HepG2 (cell line): ENCODE results near the gene SYS1. TPM values are rescaled to one million over a fixed set of nuclear protein-coding genes. Genes with fewer than 3 reads are reported as not detected.

Experiments used
- HDAC2 ChIP-seq: sonication (generic); formaldehyde crosslinking; IDR thresholded peaks from 2 replicates; pipeline ENCODE4 v1.4.0; 2020; ENCODE audit warnings: missing genetic modification reagents
- ISL2 ChIP-seq: sonication (generic); formaldehyde crosslinking; IDR thresholded peaks from 2 replicates; pipeline ENCODE4 v1.5.0; 2020; ENCODE audit warnings: missing genetic modification reagents
- KLF13 ChIP-seq: sonication (generic); formaldehyde crosslinking; IDR thresholded peaks from 2 replicates; pipeline ENCODE4 v1.4.0; 2020; ENCODE audit warnings: mild to moderate bottlenecking, missing genetic modification reagents
- SALL1 ChIP-seq: sonication (generic); formaldehyde crosslinking; IDR thresholded peaks from 2 replicates; pipeline ENCODE4 v1.8.0; 2022; ENCODE audit warnings: mild to moderate bottlenecking, missing genetic modification reagents
- ZBTB21 ChIP-seq: sonication (generic); formaldehyde crosslinking; IDR thresholded peaks from 2 replicates; pipeline ENCODE4 v1.4.0; 2020; ENCODE audit warnings: missing genetic modification reagents
- ZBTB7B ChIP-seq: sonication (generic); formaldehyde crosslinking; IDR thresholded peaks from 2 replicates; pipeline ENCODE4 v1.4.0; 2020; ENCODE audit warnings: missing genetic modification reagents
- ZNF446 ChIP-seq: sonication (generic); formaldehyde crosslinking; IDR thresholded peaks from 2 replicates; pipeline ENCODE4 v1.5.0; 2020; ENCODE audit warnings: mild to moderate bottlenecking, missing genetic modification reagents
- ZNF607 ChIP-seq: sonication (generic); formaldehyde crosslinking; IDR thresholded peaks from 2 replicates; pipeline ENCODE4 v1.5.1; 2020; ENCODE audit warnings: missing genetic modification reagents, mild to moderate bottlenecking, borderline replicate concordance
- ZNF777 ChIP-seq: sonication (generic); formaldehyde crosslinking; IDR thresholded peaks from 2 replicates; pipeline ENCODE4 v1.4.0; 2020; ENCODE audit warnings: missing genetic modification reagents
- polyA plus RNA-seq, 8 experiments: library from polyadenylated mRNA; depleted of rRNA in 3 of 8; stranded (reverse) in 7 of 8; unstranded in 1 of 8; fragments of >200 nt; fragmentation: Illumina TruSeq in 4 of 8; extraction: Trizol in 4 of 8; gene quantifications; 2 replicates each; pipeline versions ENCODE4 v1.2.1 to v1.2.3, GENCODE V29; 2011 to 2016; ENCODE audit warnings: low read depth in 4 of 8, missing spikeins in 1 of 8, mixed read lengths in 1 of 8; ENCODE audit not compliant: insufficient read depth in 1 of 8
- total RNA-seq, 5 experiments: library from RNA; depleted of rRNA; stranded (reverse); fragments of >200 nt; fragmentation: Illumina TruSeq; extraction: Trizol; gene quantifications; 2 replicates each; pipeline ENCODE4 v1.2.3, GENCODE V29; 2016; ENCODE audit warnings: low read depth in 1 of 5
- TF ChIP-seq, protein P1 (sequence below): sonication (generic); formaldehyde crosslinking; IDR thresholded peaks from 2 replicates; pipeline ENCODE4 v1.4.0; 2020; ENCODE audit warnings: missing genetic modification reagents
- TF ChIP-seq, protein P2 (sequence below): sonication (generic); formaldehyde crosslinking; IDR thresholded peaks from 2 replicates; pipeline ENCODE4 v1.5.0; 2020; ENCODE audit warnings: missing genetic modification reagents
- TF ChIP-seq, protein P3 (sequence below): sonication (generic); formaldehyde crosslinking; IDR thresholded peaks from 2 replicates; pipeline ENCODE4 v1.8.1; 2022; ENCODE audit warnings: low read depth, mild to moderate bottlenecking, missing genetic modification reagents
- TF ChIP-seq, protein P4 (sequence below): fragments of 450-650 bp; IDR thresholded peaks from 2 replicates; pipeline ENCODE4 v1.6.1; 2016
- TF ChIP-seq, protein P5 (sequence below): sonication (generic); formaldehyde crosslinking; conservative IDR thresholded peaks from 2 replicates; pipeline ENCODE4 v1.5.0; 2020; ENCODE audit warnings: missing genetic modification reagents
- TF ChIP-seq, protein P6 (sequence below): sonication (generic); formaldehyde crosslinking; IDR thresholded peaks from 2 replicates; pipeline ENCODE4 v1.4.0; 2020; ENCODE audit warnings: missing genetic modification reagents

SYS1 gene
- total and polyA plus RNA-seq, 2 of the 13 experiments (the other 11 are each of a cell fraction or from before 2014, with no cell fraction given): 38.3 to 65.6 TPM

DNA sequence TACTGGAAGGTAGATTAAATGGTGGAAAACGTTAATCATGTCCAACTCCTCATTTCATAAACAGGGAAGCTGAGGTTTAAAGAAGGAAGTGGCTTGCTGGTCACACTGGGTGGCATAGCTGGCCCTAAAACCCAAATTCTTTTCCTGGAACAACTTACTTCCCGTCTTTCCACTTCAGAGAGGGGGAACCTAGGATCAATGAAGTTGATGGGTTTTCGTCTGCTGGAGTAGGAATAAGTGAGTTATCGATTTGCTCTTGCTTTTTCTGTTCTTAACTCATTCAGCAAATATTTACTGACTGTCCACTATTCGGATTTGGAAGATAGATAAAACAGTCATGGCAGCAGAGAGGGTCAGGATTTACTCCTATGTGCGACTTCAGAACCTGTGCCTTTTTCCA is 1.2 kb upstream of the SYS1 start (continued):
- TF ChIP-seq, protein P1, sequence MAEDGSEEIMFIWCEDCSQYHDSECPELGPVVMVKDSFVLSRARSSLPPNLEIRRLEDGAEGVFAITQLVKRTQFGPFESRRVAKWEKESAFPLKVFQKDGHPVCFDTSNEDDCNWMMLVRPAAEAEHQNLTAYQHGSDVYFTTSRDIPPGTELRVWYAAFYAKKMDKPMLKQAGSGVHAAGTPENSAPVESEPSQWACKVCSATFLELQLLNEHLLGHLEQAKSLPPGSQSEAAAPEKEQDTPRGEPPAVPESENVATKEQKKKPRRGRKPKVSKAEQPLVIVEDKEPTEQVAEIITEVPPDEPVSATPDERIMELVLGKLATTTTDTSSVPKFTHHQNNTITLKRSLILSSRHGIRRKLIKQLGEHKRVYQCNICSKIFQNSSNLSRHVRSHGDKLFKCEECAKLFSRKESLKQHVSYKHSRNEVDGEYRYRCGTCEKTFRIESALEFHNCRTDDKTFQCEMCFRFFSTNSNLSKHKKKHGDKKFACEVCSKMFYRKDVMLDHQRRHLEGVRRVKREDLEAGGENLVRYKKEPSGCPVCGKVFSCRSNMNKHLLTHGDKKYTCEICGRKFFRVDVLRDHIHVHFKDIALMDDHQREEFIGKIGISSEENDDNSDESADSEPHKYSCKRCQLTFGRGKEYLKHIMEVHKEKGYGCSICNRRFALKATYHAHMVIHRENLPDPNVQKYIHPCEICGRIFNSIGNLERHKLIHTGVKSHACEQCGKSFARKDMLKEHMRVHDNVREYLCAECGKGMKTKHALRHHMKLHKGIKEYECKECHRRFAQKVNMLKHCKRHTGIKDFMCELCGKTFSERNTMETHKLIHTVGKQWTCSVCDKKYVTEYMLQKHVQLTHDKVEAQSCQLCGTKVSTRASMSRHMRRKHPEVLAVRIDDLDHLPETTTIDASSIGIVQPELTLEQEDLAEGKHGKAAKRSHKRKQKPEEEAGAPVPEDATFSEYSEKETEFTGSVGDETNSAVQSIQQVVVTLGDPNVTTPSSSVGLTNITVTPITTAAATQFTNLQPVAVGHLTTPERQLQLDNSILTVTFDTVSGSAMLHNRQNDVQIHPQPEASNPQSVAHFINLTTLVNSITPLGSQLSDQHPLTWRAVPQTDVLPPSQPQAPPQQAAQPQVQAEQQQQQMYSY (CRISPR knock-in tag): no peak
- TF ChIP-seq ZBTB7B (CRISPR knock-in tag) (peak; percentile 47; the same call in 1 of the 2 replicates), ISL2 (CRISPR knock-in tag) (0 out of 2 replicates have a peak, but pooled peaks have one; percentile 15), ZNF446 (CRISPR knock-in tag) (0 out of 2 replicates have a peak, but pooled peaks have one; percentile 16), ZNF607 (0 out of 2 replicates have a peak, but pooled peaks have one; percentile 21), SALL1 (CRISPR knock-in tag) (no peak; the same call in 1 of the 2 replicates), ZNF777 (CRISPR knock-in tag) (no peak), ZBTB21 (CRISPR knock-in tag) (no peak), KLF13 (CRISPR knock-in tag) (no peak), HDAC2 (CRISPR knock-in tag) (0 out of 2 replicates have a peak, but pooled peaks have one; percentile 36)
- TF ChIP-seq, protein P2, sequence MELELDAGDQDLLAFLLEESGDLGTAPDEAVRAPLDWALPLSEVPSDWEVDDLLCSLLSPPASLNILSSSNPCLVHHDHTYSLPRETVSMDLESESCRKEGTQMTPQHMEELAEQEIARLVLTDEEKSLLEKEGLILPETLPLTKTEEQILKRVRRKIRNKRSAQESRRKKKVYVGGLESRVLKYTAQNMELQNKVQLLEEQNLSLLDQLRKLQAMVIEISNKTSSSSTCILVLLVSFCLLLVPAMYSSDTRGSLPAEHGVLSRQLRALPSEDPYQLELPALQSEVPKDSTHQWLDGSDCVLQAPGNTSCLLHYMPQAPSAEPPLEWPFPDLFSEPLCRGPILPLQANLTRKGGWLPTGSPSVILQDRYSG (CRISPR knock-in tag): no peak
- TF ChIP-seq, protein P3, sequence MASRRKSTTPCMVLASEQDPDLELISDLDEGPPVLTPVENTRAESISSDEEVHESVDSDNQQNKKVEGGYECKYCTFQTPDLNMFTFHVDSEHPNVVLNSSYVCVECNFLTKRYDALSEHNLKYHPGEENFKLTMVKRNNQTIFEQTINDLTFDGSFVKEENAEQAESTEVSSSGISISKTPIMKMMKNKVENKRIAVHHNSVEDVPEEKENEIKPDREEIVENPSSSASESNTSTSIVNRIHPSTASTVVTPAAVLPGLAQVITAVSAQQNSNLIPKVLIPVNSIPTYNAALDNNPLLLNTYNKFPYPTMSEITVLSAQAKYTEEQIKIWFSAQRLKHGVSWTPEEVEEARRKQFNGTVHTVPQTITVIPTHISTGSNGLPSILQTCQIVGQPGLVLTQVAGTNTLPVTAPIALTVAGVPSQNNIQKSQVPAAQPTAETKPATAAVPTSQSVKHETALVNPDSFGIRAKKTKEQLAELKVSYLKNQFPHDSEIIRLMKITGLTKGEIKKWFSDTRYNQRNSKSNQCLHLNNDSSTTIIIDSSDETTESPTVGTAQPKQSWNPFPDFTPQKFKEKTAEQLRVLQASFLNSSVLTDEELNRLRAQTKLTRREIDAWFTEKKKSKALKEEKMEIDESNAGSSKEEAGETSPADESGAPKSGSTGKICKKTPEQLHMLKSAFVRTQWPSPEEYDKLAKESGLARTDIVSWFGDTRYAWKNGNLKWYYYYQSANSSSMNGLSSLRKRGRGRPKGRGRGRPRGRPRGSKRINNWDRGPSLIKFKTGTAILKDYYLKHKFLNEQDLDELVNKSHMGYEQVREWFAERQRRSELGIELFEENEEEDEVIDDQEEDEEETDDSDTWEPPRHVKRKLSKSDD (CRISPR knock-in tag): no peak
- TF ChIP-seq, protein P4, sequence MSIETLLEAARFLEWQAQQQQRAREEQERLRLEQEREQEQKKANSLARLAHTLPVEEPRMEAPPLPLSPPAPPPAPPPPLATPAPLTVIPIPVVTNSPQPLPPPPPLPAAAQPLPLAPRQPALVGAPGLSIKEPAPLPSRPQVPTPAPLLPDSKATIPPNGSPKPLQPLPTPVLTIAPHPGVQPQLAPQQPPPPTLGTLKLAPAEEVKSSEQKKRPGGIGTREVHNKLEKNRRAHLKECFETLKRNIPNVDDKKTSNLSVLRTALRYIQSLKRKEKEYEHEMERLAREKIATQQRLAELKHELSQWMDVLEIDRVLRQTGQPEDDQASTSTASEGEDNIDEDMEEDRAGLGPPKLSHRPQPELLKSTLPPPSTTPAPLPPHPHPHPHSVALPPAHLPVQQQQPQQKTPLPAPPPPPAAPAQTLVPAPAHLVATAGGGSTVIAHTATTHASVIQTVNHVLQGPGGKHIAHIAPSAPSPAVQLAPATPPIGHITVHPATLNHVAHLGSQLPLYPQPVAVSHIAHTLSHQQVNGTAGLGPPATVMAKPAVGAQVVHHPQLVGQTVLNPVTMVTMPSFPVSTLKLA: no peak
- TF ChIP-seq, protein P5, sequence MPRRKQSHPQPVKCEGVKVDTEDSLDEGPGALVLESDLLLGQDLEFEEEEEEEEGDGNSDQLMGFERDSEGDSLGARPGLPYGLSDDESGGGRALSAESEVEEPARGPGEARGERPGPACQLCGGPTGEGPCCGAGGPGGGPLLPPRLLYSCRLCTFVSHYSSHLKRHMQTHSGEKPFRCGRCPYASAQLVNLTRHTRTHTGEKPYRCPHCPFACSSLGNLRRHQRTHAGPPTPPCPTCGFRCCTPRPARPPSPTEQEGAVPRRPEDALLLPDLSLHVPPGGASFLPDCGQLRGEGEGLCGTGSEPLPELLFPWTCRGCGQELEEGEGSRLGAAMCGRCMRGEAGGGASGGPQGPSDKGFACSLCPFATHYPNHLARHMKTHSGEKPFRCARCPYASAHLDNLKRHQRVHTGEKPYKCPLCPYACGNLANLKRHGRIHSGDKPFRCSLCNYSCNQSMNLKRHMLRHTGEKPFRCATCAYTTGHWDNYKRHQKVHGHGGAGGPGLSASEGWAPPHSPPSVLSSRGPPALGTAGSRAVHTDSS: no peak
- TF ChIP-seq, protein P6, sequence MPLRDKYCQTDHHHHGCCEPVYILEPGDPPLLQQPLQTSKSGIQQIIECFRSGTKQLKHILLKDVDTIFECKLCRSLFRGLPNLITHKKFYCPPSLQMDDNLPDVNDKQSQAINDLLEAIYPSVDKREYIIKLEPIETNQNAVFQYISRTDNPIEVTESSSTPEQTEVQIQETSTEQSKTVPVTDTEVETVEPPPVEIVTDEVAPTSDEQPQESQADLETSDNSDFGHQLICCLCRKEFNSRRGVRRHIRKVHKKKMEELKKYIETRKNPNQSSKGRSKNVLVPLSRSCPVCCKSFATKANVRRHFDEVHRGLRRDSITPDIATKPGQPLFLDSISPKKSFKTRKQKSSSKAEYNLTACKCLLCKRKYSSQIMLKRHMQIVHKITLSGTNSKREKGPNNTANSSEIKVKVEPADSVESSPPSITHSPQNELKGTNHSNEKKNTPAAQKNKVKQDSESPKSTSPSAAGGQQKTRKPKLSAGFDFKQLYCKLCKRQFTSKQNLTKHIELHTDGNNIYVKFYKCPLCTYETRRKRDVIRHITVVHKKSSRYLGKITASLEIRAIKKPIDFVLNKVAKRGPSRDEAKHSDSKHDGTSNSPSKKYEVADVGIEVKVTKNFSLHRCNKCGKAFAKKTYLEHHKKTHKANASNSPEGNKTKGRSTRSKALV (CRISPR knock-in tag): no peak
